A673 (cell line): ENCODE data around the gene NEGR1.

Experiments
- EZH2 ChIP-seq: fragments of 200-600 bp; sonication (generic); IDR thresholded peaks from 2 replicates; pipeline ENCODE4 v1.6.1; 2017; ENCODE audit warnings: borderline replicate concordance, low read depth, mild to moderate bottlenecking, mixed read lengths, antibody characterized with exemption, low read length; ENCODE audit not compliant: poor library complexity, severe bottlenecking
- TF ChIP-seq, protein P1 (sequence below): fragments of 300-800, 200-600 bp; sonication (generic); conservative IDR thresholded peaks from 2 replicates; pipeline ENCODE4 v1.5.1; 2017; ENCODE audit warnings: low read depth, mild to moderate bottlenecking, antibody characterized with exemption, low read length, moderate library complexity, mixed read lengths

DNA sequence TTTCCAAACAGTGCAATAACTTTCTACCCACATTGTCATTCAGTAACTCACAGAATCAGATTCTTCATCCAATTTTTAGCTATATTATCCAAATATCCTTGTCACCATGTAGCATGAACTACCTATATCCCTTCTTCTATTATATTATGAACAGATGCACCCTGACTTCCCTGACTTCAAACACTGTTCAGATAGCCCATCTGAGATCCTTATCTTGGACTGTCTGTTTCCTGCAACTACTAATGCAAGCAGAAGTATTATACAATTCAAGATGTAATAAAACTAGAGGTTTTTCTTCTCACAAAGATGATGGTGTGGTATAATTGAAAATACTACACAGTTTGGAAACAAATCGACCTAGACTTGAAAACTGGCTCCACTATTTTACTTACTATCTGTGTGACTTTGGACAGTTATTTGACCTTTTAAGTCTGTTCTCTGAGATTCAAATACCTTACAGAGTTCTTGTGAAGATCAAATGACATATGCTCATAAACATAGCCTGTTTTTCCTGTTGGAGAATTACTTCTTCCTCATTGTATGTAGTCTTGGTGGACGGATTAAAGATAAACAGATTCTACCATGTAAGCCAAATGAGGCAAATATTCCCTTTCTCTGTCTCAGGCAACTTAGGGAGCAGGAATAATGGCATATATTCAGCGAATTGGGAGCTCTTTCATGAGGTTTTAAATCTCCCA, 793.6 kb downstream of the NEGR1 start:
- TF ChIP-seq, protein P1, sequence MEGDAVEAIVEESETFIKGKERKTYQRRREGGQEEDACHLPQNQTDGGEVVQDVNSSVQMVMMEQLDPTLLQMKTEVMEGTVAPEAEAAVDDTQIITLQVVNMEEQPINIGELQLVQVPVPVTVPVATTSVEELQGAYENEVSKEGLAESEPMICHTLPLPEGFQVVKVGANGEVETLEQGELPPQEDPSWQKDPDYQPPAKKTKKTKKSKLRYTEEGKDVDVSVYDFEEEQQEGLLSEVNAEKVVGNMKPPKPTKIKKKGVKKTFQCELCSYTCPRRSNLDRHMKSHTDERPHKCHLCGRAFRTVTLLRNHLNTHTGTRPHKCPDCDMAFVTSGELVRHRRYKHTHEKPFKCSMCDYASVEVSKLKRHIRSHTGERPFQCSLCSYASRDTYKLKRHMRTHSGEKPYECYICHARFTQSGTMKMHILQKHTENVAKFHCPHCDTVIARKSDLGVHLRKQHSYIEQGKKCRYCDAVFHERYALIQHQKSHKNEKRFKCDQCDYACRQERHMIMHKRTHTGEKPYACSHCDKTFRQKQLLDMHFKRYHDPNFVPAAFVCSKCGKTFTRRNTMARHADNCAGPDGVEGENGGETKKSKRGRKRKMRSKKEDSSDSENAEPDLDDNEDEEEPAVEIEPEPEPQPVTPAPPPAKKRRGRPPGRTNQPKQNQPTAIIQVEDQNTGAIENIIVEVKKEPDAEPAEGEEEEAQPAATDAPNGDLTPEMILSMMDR, result no peak
- TF ChIP-seq EZH2, result no peak
